ENCODE measurements around the gene HID1.

HID1 gene

GRCh38 chr17:75005291-75005690 is 32.7 kb upstream of the HID1 start:
- no peak overlapping the region for H3K4me3 ChIP-seq (ENCODE audit: low read length)
- TF ChIP-seq ZNF274 (IDR thresholded peaks at IDR 0.05; ENCODE audit: low read depth, low read length): no peak

- no peak overlapping the region for H3K4me3 ChIP-seq (ENCODE audit: low read length)
- TF ChIP-seq ZNF274 (IDR thresholded peaks at IDR 0.05; ENCODE audit: low read depth, low read length): no peak
These were observed 31.8 kb upstream of the HID1 start for GRCh38 chr17:75004371-75004770.

GRCh38 chr17:75003957-75004355 is 31.4 kb upstream of the HID1 start:
- H3K4me3 ChIP-seq (ENCODE audit: low read length): no peak overlapping the region
- TF ChIP-seq ZNF274 (IDR thresholded peaks at IDR 0.05; ENCODE audit: low read depth, low read length): no peak

DNA sequence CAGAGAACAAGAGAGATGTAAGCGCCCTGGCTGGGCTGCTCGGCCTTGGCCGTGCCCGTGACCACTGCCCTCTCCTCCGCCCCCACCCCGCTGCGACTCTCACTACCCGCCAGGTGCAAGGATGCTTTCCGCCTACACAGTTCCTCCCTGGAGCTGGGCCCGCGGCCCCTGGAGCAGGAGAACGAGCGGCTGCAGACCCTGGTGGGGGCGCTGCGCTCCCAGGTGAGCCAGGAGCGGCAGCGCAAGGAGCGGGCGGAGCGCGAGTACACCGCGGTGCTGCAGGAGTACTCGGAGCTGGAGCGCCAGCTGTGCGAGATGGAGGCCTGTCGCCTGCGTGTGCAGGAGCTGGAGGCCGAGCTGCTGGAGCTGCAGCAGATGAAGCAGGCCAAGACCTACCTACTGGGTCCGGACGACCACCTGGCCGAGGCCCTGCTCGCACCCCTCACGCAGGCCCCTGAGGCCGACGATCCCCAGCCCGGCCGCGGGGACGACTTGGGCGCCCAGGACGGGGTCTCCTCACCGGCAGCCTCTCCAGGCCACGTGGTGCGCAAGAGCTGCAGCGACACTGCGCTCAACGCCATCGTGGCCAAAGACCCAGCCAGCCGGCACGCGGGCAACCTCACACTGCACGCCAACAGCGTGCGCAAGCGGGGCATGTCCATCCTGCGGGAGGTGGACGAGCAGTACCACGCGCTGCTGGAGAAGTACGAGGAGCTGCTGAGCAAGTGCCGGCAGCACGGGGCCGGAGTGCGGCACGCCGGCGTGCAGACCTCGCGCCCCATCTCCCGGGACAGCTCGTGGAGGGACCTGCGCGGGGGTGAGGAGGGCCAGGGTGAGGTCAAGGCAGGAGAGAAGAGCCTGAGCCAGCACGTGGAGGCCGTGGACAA is 30.8 kb upstream of the HID1 start:
- no peak overlapping the region for H3K4me3 ChIP-seq (ENCODE audit: low read length)
- TF ChIP-seq ZNF274 (IDR thresholded peaks at IDR 0.05; ENCODE audit: low read depth, low read length): no peak

DNA sequence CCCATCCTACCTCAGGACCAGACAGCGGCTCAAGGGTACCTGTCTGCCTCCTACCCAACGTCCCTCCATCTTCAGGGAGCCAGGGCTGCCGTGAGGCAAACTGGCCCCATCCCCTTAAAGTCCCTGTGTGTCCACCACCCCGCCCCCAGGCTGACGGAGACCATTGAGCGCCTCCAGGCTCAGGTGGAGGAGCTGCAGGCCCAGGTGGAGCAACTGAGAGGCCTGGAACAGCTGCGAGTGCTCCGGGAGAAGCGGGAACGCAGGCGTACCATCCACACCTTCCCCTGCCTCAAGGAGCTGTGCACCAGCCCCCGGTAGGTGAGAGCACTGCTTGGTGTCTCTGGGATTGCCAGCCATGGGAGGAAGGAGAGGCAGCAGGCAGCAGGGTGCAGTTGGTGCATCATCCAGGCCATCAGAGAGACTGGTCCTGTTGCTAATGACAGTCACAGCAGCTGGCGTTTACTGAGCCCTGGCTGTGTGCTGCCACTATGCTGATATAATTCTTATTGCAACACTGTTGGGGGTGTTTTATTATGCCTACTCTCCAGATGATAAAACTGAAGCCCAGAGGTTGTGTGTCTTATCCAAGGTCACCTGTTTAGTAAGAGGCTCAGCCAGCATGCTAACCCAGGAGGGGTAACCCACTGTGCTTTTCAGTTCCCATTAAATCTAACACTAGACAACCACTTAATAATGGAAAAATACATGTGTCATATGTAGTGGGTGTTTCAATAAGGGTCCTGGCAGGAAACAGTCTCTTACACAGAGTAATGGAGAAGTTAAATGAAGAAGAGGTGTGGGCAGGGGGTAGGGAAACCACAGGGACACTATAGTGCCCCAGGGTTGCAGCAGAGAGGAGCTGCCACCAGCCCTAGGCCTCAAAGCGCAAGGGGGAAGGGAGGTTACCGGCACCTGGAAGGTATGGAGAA is 29.6 kb upstream of the HID1 start:
- TF ChIP-seq ZNF274 (IDR thresholded peaks at IDR 0.05; ENCODE audit: low read depth, low read length): no peak
- H3K4me3 ChIP-seq (ENCODE audit: low read length): no peak overlapping the region

- no peak overlapping the region for H3K4me3 ChIP-seq (ENCODE audit: low read length)
- no peak for TF ChIP-seq ZNF274 (IDR thresholded peaks at IDR 0.05; ENCODE audit: low read depth, low read length)
These were observed 27.0 kb upstream of the HID1 start for GRCh38 chr17:74999523-74999922.

DNA sequence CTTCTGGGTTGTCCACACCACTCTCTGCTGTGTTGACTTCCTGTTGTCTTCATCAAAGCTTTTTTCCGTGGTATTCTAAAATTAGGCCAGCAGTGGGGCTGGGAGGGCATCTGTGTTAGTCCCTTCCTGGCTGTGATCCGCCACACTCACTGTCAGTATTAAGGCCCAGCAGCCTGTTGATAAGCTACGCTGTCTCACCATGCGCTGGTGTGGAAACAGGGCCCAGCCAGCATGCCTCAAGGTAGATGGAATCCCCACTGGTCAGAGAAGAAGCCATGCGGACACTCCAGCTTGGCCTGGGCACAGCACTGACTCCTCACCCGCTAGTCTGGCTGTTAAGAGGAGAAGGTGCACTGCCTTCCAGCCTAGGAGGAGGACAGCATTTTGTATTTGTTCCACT is 26.2 kb upstream of the HID1 start:
- no peak for TF ChIP-seq ZNF274 (IDR thresholded peaks at IDR 0.05; ENCODE audit: low read depth, low read length)
- H3K4me3 ChIP-seq (ENCODE audit: low read length): no peak overlapping the region

GRCh38 chr17:74995847-74996246 is 23.3 kb upstream of the HID1 start:
- TF ChIP-seq ZNF274 (IDR thresholded peaks at IDR 0.05; ENCODE audit: low read depth, low read length): no peak
- H3K4me3 ChIP-seq (ENCODE audit: low read length): no peak overlapping the region

GRCh38 chr17:74994440-74994839 is 21.9 kb upstream of the HID1 start:
- no peak overlapping the region for H3K4me3 ChIP-seq (ENCODE audit: low read length)
- no peak for TF ChIP-seq ZNF274 (IDR thresholded peaks at IDR 0.05; ENCODE audit: low read depth, low read length)

GRCh38 chr17:74992223-74992622 is 19.7 kb upstream of the HID1 start:
- TF ChIP-seq ZNF274 (IDR thresholded peaks at IDR 0.05; ENCODE audit: low read depth, low read length): no peak
- H3K4me3 ChIP-seq (ENCODE audit: low read length): no peak overlapping the region

DNA sequence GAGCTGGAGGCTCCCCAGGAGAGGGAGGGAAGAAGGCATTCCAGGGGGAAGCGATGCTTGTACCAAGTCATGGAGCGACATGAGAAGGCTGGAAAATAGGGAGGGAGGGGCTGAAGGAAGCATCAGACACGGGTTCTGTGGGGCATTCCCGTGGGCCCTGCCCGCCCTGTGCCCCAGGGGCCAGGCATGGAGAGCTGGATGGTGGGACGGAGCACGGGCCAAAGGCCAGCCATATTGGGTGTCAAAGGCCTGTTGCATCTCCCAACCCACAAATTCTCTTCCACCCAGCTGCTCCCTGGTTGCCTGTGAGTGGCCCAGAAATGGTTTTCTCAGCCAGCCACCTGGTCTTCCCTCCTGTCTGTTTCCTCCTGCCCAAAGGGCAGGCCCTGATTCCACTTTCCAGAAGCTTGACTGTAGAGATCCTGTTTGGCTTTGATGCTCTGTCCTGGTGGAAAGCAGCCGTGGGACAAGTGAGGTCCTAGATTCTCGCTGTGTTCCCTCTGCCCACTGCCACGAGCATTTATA is 18.1 kb upstream of the HID1 start:
- H3K4me3 ChIP-seq (ENCODE audit: low read length): no peak overlapping the region
- TF ChIP-seq ZNF274 (IDR thresholded peaks at IDR 0.05; ENCODE audit: low read depth, low read length): no peak

GRCh38 chr17:74987909-74988711 is 15.6 kb upstream of the HID1 start:
- peak overlapping the region; percentile 57 for H3K4me3 ChIP-seq (ENCODE audit: low read length)
- TF ChIP-seq ZNF274 (IDR thresholded peaks at IDR 0.05; ENCODE audit: low read depth, low read length): no peak

GRCh38 chr17:74987418-74987908 is 14.9 kb upstream of the HID1 start, which contains the start of gene CDR2L:
Gene CDR2L, plus strand, starts transcription at chr17:74987632. Its CDS starts 412 bp downstream, at chr17:74988044.
- peak within 1 kb of the TSS; percentile 57 for H3K4me3 ChIP-seq (ENCODE audit: low read length)
- no peak for TF ChIP-seq ZNF274 (IDR thresholded peaks at IDR 0.05; ENCODE audit: low read depth, low read length)
